Uterus (tissue), 2 donors: ENCODE measurements around the gene IQSEC1.

ENCODE experiments used
- CTCF ChIP-seq, 4 experiments: fragments of 200-600 bp in 2 of 4; fragments of 450-650 bp in 2 of 4; sonication (generic) in 2 of 4; IDR thresholded peaks; one replicate each; pipeline ENCODE4 v1.5.1; 2016 to 2019; ENCODE audit warnings: antibody characterized with exemption in 4 of 4, mild to moderate bottlenecking in 2 of 4, moderate library complexity in 1 of 4
- POLR2A ChIP-seq, 2 donors: fragments of 450-650 bp; IDR thresholded peaks; one replicate each; pipeline ENCODE4 v1.6.1; 2016; ENCODE audit warnings: antibody characterized with exemption in 2 of 2, mild to moderate bottlenecking in 1 of 2, moderate library complexity in 1 of 2

- TF ChIP-seq CTCF (IDR thresholded peaks at IDR 0.05), result no peak
- TF ChIP-seq POLR2A (IDR thresholded peaks at IDR 0.05), result no peak
Observed at GRCh38 chr3:13077431-13078162, 4.4 kb upstream of the IQSEC1 start.
